ENCODE results near the gene ADAMTS3. TPM values are rescaled to one million over a fixed set of nuclear protein-coding genes. Genes with fewer than 3 reads are reported as not detected.

ADAMTS3 gene
- total RNA-seq, 2 experiments from 2014 or later = not detected

DNA sequence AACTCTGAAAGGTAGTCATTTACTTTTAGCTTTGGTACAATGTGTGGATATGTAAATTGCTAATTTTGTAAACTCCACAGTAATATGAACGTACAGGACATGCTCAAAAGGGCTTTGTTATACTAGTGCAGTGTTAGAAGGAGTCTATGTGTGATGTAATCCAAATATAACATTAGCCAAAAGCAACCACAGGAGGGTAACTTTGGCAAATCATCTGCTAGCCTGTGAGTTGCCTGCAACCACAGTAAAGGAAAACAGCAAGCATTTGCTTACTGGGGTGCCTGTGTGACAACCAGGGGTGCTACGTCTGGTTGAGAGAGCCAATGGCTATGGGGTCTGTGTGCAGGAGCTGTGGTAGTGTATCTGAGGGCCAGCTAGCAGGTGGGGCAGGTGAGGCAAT, 245.8 kb downstream of the ADAMTS3 start:
- no peaks in the 10 kb centered on the region for H3K36me3 Mint-ChIP-seq (ENCODE audit: low read depth)
- ChIA-PET CTCF (no interaction called here), POLR2A (no interaction called here)

GRCh38 chr4:72320223-72320948, 248.6 kb downstream of the ADAMTS3 start:
- Mint-ChIP-seq H3K27me3 (peaks cover 9% of the 10 kb centered on the region), H3K36me3 (ENCODE audit: low read depth) (no peaks in the 10 kb centered on the region), H3K9me3 (no peaks in the 10 kb centered on the region), H3K4me1 (peaks cover 16% of the 10 kb centered on the region), H3K4me3 (no peak overlapping the region), H3K27ac (no peak overlapping the region)
- POLR2A ChIA-PET = no interaction called here
- DNase-seq = no peak
- CTCF ChIA-PET = no interaction called here

More for the DNA sequence above, 245.8 kb downstream of the ADAMTS3 start:
- Mint-ChIP-seq H3K9me3 (no peaks in the 10 kb centered on the region), H3K27me3 (peaks cover 9% of the 10 kb centered on the region), H3K4me1 (peaks cover 16% of the 10 kb centered on the region), H3K27ac (no peak overlapping the region), H3K4me3 (no peak overlapping the region)
- DNase-seq = no peak

- H3K27me3 Mint-ChIP-seq = peaks cover 8% of the 10 kb centered on the region
- no peak overlapping the region for H3K4me3 Mint-ChIP-seq
- H3K4me1 Mint-ChIP-seq = peaks cover 16% of the 10 kb centered on the region
- H3K36me3 Mint-ChIP-seq (ENCODE audit: low read depth) = no peaks in the 10 kb centered on the region
- ChIA-PET POLR2A (no interaction called here), CTCF (no interaction called here)
- no peak for DNase-seq
- H3K9me3 Mint-ChIP-seq = no peaks in the 10 kb centered on the region
- H3K27ac Mint-ChIP-seq = no peak overlapping the region
Observed at GRCh38 chr4:72319601-72320021, 249.4 kb downstream of the ADAMTS3 start.

DNA sequence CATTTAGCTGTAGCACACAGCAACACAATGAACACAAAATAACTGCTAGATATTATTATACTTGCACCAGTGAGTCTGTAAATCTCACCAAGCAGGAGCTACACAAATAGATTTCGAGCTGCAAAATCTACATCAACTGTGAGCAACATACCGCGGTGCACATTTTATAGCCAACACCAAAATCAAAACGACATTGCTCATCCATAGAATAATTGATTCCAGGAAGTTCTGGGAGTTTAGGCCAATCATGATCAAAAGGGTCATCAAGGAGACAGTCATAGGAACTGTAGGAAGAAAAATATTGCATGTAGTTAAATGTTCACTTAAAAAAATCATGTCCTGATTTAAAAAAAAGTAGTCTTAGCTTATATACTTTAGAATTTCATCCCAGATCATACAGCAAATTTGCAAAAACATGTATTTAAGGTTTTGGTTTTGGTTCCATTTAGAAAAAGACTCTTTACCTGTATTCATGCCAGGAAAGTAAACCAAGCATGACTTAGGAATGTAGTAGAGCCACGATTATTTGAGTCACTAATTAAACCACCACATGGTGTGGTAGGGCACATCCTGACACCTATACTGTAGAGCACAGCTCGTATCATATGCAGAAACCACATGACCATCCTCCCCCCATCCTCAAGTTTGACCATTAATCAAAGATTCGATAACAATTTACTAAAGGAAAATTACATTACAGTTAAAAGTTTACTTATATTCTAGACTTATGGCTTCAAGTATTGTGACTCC, 250.4 kb downstream of the ADAMTS3 start:
- Mint-ChIP-seq H3K27me3 (no peaks in the 10 kb centered on the region), H3K27ac (no peak overlapping the region), H3K4me3 (no peak overlapping the region), H3K4me1 (peaks cover 16% of the 10 kb centered on the region), H3K9me3 (no peaks in the 10 kb centered on the region), H3K36me3 (ENCODE audit: low read depth) (no peaks in the 10 kb centered on the region)
- ChIA-PET POLR2A (no interaction called here), CTCF (no interaction called here)
- no peak for DNase-seq

DNA sequence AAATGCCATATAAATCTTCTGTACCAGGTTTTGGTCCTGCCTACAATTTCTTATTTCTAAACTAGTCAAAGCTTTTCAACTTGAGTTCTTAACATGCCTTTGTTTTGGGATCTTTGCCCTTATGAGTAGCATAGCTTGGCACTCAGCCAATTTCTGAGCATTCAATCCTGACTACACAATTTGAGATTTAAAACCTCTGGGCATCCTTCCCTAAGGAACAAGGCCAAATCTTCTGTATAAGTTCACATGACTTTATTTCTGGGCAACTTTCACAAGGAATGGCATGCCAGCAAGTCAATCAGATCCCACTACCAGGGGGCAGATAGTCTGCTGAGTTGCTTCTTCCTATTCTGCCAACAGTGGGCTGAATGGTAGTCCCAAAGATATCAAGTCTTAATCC, 254.2 kb downstream of the ADAMTS3 start:
- H3K4me1 Mint-ChIP-seq = peaks cover 8% of the 10 kb centered on the region
- ChIA-PET CTCF (no interaction called here), POLR2A (no interaction called here)
- H3K27me3 Mint-ChIP-seq = peaks cover 1% of the 10 kb centered on the region
- H3K9me3 Mint-ChIP-seq = no peaks in the 10 kb centered on the region
- no peak overlapping the region for H3K27ac Mint-ChIP-seq
- H3K4me3 Mint-ChIP-seq = no peak overlapping the region
- no peaks in the 10 kb centered on the region for H3K36me3 Mint-ChIP-seq (ENCODE audit: low read depth)
- DNase-seq = no peak

DNA sequence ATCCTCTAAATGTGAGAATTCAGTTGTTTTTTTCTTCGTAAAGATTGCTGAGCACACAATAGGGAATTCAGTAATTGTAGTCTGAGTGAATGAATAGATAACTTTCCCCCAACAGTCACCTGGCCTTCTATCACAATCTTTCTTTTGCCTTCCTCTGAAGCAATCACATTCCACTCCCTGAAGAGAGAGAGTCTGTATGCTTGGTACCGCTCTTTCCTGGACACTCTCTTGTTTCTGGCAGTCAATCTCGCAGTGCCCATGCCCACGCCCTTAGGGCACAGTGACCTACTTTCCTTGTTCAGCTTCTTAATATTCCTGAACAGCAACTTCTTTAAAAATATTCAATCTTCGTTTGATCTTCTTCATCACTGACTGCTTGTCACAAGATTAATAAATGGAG, 255.9 kb downstream of the ADAMTS3 start:
- ChIA-PET POLR2A (no interaction called here), CTCF (no interaction called here)
- Mint-ChIP-seq H3K27me3 (peaks cover 3% of the 10 kb centered on the region), H3K36me3 (ENCODE audit: low read depth) (no peaks in the 10 kb centered on the region), H3K27ac (no peak overlapping the region), H3K9me3 (no peaks in the 10 kb centered on the region), H3K4me3 (no peak overlapping the region), H3K4me1 (no peaks in the 10 kb centered on the region)
- no peak for DNase-seq

GRCh38 chr4:72312032-72312650, 256.9 kb downstream of the ADAMTS3 start:
- Mint-ChIP-seq H3K27ac (no peak overlapping the region), H3K4me1 (no peaks in the 10 kb centered on the region), H3K4me3 (no peak overlapping the region), H3K36me3 (ENCODE audit: low read depth) (no peaks in the 10 kb centered on the region), H3K9me3 (no peaks in the 10 kb centered on the region), H3K27me3 (peaks cover 3% of the 10 kb centered on the region)
- ChIA-PET POLR2A (no interaction called here), CTCF (no interaction called here)
- no peak for DNase-seq

GRCh38 chr4:72311291-72311690, 257.7 kb downstream of the ADAMTS3 start:
- Mint-ChIP-seq H3K9me3 (no peaks in the 10 kb centered on the region), H3K27me3 (peaks cover 3% of the 10 kb centered on the region), H3K27ac (no peak overlapping the region), H3K4me1 (no peaks in the 10 kb centered on the region), H3K36me3 (ENCODE audit: low read depth) (no peaks in the 10 kb centered on the region), H3K4me3 (no peak overlapping the region)
- ChIA-PET CTCF (no interaction called here), POLR2A (no interaction called here)
- no peak for DNase-seq

GRCh38 chr4:72305620-72306019, 263.4 kb downstream of the ADAMTS3 start:
- CTCF ChIA-PET = no interaction called here

DNA sequence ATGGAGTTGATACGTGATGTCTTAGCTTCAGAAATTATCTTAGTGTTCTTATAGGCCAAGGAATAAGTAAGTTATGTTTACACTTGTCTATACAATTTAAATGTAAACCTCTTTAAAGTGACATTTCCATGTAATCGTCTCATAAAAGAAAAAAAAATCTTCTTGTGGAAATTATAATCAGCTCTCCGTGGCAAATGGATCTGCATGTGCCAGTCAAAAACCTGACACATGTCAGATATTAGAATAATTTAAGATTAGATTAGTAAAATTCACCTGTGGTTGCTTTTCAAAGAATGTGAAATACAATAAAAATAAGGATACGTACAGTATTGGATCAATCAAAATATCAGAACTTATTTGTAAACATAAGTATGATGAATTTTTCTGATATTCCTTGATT, 263.9 kb downstream of the ADAMTS3 start:
- CTCF ChIA-PET = no interaction called here
- Mint-ChIP-seq H3K4me3 (no peak overlapping the region), H3K27me3 (peaks cover 2% of the 10 kb centered on the region), H3K36me3 (ENCODE audit: low read depth) (no peaks in the 10 kb centered on the region), H3K4me1 (no peaks in the 10 kb centered on the region), H3K9me3 (no peaks in the 10 kb centered on the region), H3K27ac (no peak overlapping the region)
- no peak for DNase-seq
- POLR2A ChIA-PET = no interaction called here

More at GRCh38 chr4:72305620-72306019, 263.4 kb downstream of the ADAMTS3 start:
- no peaks in the 10 kb centered on the region for H3K36me3 Mint-ChIP-seq (ENCODE audit: low read depth)
- peaks cover 2% of the 10 kb centered on the region for H3K27me3 Mint-ChIP-seq
- no peak overlapping the region for H3K27ac Mint-ChIP-seq
- no peaks in the 10 kb centered on the region for H3K4me1 Mint-ChIP-seq
- H3K9me3 Mint-ChIP-seq = no peaks in the 10 kb centered on the region
- no peak overlapping the region for H3K4me3 Mint-ChIP-seq
- DNase-seq = no peak
- POLR2A ChIA-PET = no interaction called here

GRCh38 chr4:72302981-72303704, 265.9 kb downstream of the ADAMTS3 start:
- no peaks in the 10 kb centered on the region for H3K9me3 Mint-ChIP-seq
- no peak overlapping the region for H3K4me3 Mint-ChIP-seq
- no peaks in the 10 kb centered on the region for H3K27me3 Mint-ChIP-seq
- no peak overlapping the region for H3K27ac Mint-ChIP-seq
- H3K36me3 Mint-ChIP-seq (ENCODE audit: low read depth) = no peaks in the 10 kb centered on the region
- peak; percentile 50 for DNase-seq
- CTCF ChIA-PET = no interaction called here
- no peaks in the 10 kb centered on the region for H3K4me1 Mint-ChIP-seq
- POLR2A ChIA-PET = no interaction called here

DNA sequence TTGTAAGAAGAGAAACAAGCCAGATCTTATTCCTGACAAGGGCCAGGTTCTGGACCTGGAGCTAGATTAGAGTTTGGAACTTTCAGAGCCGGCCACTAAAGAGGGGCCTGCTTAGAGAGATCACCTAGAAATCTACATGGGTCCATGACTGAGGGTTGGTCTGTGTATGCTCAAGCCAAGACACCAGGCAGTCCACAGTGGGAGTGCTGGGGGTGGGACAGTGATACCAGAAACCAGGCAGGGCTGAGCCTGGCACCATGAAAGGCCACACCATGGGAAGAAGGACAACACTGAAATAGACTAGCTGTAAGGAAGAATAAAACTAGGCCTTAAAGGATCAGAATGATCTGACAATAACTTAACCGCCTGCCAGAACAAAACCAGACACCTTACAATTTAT, 267.3 kb downstream of the ADAMTS3 start:
- POLR2A ChIA-PET = no interaction called here
- CTCF ChIA-PET = interaction anchor here (0.6 kb wide), 1 partner anchor 1086 kb away, joined by 3 read pairs; no protein-coding TSS in a partner anchor
- no peak overlapping the region for H3K4me3 Mint-ChIP-seq

GRCh38 chr4:72300126-72300525, 268.9 kb downstream of the ADAMTS3 start:
- no peak overlapping the region for H3K4me3 Mint-ChIP-seq
- CTCF ChIA-PET = interaction anchor here (0.5 kb wide), 1 partner anchor 1475 kb away, joined by 4 read pairs; no protein-coding TSS in a partner anchor
- POLR2A ChIA-PET = no interaction called here
- DNase-seq = no peak
- peaks cover 2% of the 10 kb centered on the region for H3K27me3 Mint-ChIP-seq
- H3K4me1 Mint-ChIP-seq = no peaks in the 10 kb centered on the region
- H3K36me3 Mint-ChIP-seq (ENCODE audit: low read depth) = no peaks in the 10 kb centered on the region
- H3K9me3 Mint-ChIP-seq = no peaks in the 10 kb centered on the region
- H3K27ac Mint-ChIP-seq = no peak overlapping the region

More for the DNA sequence above, 267.3 kb downstream of the ADAMTS3 start:
- DNase-seq = no peak
- Mint-ChIP-seq H3K9me3 (no peaks in the 10 kb centered on the region), H3K27ac (no peak overlapping the region), H3K4me1 (no peaks in the 10 kb centered on the region), H3K27me3 (peaks cover 2% of the 10 kb centered on the region), H3K36me3 (ENCODE audit: low read depth) (no peaks in the 10 kb centered on the region)

Data from activated CD4-positive, alpha-beta T cell treated with anti-CD3 and anti-CD28 coated beads, Interleukin-2, amount 10 ng/mL, durations not matched to agents 7 days and 5 days (primary cell).